ENCODE measurements around the gene PDE8A.

Gene PDE8A

GRCh38 chr15:85003593-85004312 lies 22.1 kb downstream of the PDE8A start:
- in situ Hi-C loops (cut with MboI; ENCODE audit: low sequenced_read_pairs, unreplicated experiment), result no loop called here
- no peak for DNase-seq (ENCODE audit: low spot score)
- no peak for TF ChIP-seq CTCF (IDR thresholded peaks at IDR 0.05; ENCODE audit: borderline replicate concordance, control extremely low read depth, extremely low read depth, insufficient read depth, missing control alignments)

- no peak for DNase-seq (ENCODE audit: low spot score)
- in situ Hi-C loops (cut with MboI; ENCODE audit: low sequenced_read_pairs, unreplicated experiment), result no loop called here
Observed at GRCh38 chr15:85004550-85004949, 22.9 kb downstream of the PDE8A start.

DNA sequence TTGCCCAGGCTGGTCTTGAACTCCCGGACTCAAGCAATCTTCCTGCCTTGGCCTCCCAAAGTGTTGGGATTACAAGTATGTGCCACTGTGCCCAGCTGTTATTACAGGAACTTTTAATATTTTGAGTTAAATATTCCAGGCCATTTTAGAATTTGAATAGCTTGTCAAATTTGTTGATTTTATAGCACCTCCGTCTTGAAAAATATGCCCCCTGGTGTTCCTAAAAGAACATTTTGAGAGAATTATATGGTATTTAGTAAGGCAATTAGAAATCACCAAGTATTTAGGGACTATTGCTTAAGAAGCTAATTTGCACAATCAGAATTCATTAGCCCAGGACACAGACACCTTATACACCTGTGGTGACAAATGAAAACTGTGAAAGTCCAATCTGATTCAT lies 23.7 kb downstream of the PDE8A start:
- TF ChIP-seq CTCF (IDR thresholded peaks at IDR 0.05; ENCODE audit: borderline replicate concordance, control extremely low read depth, extremely low read depth, insufficient read depth, missing control alignments), result no peak
- no peak for DNase-seq (ENCODE audit: low spot score)
- in situ Hi-C loops (cut with MboI; ENCODE audit: low sequenced_read_pairs, unreplicated experiment), result no loop called here

More at GRCh38 chr15:85004550-85004949, 22.9 kb downstream of the PDE8A start:
- TF ChIP-seq CTCF (IDR thresholded peaks at IDR 0.05; ENCODE audit: borderline replicate concordance, control extremely low read depth, extremely low read depth, insufficient read depth, missing control alignments), result no peak

GRCh38 chr15:85005746-85006145 lies 24.1 kb downstream of the PDE8A start:
- in situ Hi-C loops (cut with MboI; ENCODE audit: low sequenced_read_pairs, unreplicated experiment), result no loop called here
- no peak for DNase-seq (ENCODE audit: low spot score)
- no peak for TF ChIP-seq CTCF (IDR thresholded peaks at IDR 0.05; ENCODE audit: borderline replicate concordance, control extremely low read depth, extremely low read depth, insufficient read depth, missing control alignments)

DNA sequence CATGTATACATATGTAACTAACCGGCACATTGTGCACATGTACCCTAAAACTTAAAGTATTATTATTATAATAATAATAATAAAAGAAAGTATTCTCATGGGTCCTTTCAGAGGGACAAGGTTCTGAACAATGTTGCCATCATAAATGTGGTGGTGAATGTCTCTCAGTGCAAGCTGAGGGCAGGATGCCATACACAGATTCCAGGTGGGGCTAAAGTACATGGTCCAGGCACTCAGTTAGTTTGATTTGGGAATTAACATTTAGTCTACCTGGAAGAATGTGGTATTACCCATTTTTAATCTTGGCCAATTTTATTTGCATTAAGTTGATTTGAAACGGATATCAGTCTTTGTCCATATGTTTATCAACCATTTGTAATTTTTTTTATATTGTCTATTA lies 24.5 kb downstream of the PDE8A start:
- TF ChIP-seq CTCF (IDR thresholded peaks at IDR 0.05; ENCODE audit: borderline replicate concordance, control extremely low read depth, extremely low read depth, insufficient read depth, missing control alignments), result no peak
- no peak for DNase-seq (ENCODE audit: low spot score)
- in situ Hi-C loops (cut with MboI; ENCODE audit: low sequenced_read_pairs, unreplicated experiment), result no loop called here

DNA sequence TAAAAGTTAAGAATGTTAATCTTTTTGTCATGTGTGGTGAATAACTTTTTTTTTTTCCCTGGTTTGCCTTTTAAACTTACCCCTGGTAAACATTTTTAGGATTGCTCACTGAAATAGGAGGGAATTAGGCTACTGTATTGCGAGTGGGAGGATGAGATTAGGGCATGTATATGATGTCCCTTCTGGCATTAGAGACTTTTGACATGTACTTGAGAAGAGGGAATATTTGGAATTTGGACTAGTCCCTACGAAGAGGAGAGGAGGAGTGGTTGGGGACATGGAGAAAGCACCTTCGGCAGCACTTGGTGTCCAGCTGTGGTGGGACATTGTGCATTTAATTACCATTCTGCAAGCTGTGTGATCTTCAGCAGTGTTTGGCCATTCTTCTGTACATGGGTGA lies 25.0 kb downstream of the PDE8A start:
- in situ Hi-C loops (cut with MboI; ENCODE audit: low sequenced_read_pairs, unreplicated experiment), result no loop called here
- DNase-seq (ENCODE audit: low spot score), result no peak
- no peak for TF ChIP-seq CTCF (IDR thresholded peaks at IDR 0.05; ENCODE audit: borderline replicate concordance, control extremely low read depth, extremely low read depth, insufficient read depth, missing control alignments)

Data from GM13976 (cell line).